ENCODE results near the gene MDGA2.

The MDGA2 gene

DNA sequence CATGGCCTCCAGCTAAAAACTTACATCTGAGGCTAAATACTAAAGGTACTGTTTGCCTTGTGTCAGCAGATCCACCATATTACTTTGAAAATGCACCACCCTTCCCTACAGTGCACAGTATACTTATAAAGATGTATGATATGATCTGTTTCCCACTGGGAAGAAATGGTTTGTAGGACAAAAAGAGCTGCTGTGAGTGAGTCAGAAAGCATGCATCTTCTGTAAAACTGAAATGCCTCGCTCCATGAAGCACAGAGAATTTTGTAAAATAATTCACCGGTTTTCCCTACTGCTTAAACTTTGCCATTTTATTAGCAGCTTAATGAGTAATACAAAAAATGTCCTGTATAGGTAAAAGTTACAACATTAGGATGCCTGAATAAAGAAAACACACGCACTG, 68.8 kb downstream of the MDGA2 start:
- DNase-seq = no peak

GRCh38 chr14:47596860-47597259, 78.5 kb downstream of the MDGA2 start:
- no peak for DNase-seq

GRCh38 chr14:47596232-47596631, 79.2 kb downstream of the MDGA2 start:
- DNase-seq = no peak

DNA sequence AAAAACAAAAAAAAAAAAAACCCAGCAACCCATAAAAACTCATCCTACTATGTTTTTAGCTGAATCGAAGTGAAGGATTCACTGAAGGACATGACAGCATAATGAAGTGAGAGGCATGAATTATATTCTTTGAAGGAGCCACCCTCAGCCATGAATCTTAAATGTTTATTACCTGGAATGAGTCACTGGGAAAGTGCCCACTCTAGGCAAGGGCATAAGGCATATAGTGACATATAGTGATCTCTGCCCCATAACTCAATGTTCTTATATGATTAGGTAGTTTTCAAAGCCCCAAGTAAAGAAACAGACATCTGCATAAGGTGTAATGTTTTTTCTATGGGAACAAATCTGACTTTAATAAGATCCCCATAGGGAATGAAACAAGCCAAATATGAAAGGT, 79.9 kb downstream of the MDGA2 start:
- no peak for DNase-seq

DNA sequence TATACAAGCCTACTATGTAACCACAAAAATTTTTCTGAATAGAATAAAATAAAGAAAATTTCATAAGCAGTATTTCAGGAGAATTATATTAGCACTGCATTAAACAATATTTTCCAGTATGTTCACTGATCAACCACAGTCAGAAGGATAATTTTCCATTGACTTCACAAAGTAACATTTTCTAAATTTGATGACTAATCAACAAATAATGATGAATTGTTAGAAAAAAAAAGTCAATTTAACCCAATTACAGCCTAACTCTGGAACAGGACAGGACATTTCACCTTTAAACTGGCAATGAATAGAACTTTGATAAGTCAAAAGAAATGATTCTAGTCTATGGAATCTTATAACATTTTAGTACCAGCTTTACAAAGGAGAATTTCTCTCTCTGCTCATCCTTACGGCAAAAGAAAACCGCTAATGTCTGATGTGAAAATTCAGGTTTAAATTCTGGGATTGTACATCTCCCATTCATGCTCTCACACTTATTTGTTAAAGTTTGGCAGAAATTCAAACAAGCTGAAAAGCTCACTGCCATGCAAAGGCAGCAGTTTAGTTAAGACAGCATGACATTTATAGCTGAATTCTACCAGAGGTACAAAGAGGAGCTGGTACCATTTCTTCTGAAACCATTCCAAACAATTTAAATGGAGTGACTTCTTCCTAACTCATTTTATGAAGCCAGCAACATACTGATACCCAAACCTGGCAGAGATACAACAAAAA, 84.5 kb downstream of the MDGA2 start:
- no peak for DNase-seq

DNA sequence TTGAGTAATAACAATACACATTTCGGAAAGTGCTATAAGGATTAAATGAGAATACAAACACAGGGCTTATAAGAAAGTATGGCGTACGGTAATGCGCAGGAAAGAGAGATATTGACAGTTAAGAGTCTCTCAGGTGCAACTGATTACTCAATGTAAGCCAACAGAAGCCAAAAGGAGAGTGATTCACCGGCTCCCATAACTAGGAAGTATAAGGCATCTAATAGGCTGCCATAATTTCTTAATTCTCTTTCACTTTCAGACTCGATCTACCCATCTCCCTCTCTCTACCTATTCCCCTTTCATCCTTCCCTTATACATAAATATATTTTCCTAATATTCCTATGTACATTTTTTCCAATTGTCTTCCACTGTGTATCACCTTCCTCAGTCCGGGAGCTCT, 90.0 kb downstream of the MDGA2 start:
- DNase-seq = no peak

DNA sequence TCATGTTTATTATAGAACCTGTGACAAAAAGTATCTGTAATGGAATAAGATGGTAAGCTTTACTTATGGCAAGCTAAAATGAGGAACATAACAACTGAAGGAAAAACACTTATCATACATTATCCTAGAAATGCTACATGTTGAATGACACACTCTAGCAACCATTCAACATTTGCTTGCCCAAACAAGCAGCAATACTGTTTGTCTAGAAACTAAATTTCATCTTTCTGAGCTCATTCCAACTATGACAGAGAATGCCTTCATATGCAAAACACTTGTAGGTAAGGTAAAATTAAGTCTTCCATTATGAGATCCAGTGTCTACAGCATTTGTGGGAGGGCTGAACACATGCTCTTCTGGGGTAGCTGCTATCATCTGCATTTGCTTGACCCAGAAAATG, 108.1 kb downstream of the MDGA2 start:
- DNase-seq = no peak

DNA sequence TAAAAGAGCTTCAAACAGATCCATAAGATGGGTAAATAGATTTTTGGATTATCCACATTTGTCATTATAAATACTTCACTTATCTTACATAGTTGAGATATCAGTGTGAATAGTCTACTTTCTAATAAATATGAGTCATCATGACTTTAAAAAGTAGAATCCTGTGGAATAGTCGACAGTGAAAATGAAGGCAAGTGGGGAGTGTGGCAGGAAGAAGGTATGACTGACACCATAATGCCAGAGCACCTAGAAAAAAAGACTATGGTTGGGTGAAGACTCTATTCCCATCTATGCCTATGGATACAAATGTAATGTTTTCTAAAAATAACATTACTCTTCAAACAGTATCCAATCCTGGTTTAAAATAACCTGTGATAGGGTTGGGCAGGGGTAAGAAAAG, 117.5 kb downstream of the MDGA2 start:
- no peak for DNase-seq

GRCh38 chr14:47555333-47555732, 120.1 kb downstream of the MDGA2 start:
- no peak for DNase-seq

DNA sequence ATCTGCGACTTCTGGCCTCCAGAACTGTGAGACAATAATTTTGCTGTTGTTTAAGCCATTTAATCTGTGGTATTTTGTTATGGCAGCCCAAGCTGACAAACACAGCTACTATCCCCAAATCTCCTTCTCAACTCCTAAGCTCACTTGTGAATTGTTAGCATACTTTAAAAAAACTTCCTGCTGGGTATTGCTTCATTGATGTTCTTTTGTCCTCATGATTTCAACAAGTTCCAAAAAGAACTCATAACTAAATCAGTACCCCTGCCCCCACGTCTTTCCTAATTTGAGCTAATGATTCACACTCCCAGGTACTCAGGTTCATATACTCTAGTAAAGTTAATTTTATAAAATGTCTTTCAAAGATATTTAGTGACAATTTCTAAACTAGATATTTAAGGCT, 125.5 kb downstream of the MDGA2 start:
- DNase-seq = no peak

- DNase-seq = no peak
Measured at GRCh38 chr14:47543459-47543858, 131.9 kb downstream of the MDGA2 start.

GRCh38 chr14:47541662-47542061, 133.7 kb downstream of the MDGA2 start:
- no peak for DNase-seq

GRCh38 chr14:47539031-47539461, 136.4 kb downstream of the MDGA2 start:
- DNase-seq = no peak

- DNase-seq = no peak
Measured at GRCh38 chr14:47536341-47536740, 139.1 kb downstream of the MDGA2 start.

DNA sequence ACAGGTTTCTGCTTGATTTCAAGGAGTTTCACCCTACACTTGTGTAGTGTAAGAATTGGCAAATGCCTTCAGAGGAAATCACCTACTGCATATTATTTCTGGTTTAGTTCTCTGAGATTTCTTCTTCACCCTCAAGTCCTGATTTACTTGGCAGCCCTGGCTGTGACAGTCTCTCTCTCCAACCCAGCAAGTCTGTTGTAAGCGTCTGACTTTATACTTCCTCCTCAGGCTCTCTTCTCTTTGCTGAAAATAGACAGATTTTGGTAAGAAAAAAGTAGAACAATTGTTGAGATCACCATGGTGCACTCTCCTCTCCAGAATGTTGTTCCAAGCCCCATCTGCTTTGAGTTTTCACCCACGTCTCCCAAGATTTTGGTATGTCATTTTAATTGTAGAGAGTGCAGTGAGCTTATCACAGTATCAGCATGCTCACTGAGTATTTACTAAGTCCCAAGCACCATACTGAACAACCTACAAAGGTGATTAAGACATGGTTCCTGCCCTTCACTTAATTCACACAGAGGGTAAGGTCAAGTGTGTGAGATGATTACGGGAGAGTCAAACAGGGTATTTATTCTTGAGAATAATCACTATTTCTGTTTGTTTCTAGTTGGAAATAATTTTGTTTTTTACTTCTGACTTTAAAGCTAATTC, 148.7 kb downstream of the MDGA2 start:
- DNase-seq = no peak

DNA sequence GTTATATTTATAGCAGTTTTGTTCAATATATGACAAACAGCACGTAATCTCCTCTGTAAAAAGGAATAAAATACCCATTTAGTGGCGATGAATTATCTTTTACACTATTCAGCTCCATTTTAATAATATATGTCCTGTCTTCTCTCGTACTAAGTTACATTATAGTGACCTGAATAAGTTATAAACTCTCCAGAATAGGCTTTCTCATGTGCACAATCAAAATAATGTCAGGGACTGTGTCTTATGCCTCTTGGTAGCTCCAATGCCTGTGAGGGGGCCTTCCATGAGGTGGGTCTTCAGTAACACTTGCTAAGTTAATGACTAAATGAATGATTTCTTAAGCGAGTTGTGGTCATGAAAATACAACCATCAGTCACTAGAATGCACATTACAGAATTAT, 150.9 kb downstream of the MDGA2 start:
- no peak for DNase-seq

DNA sequence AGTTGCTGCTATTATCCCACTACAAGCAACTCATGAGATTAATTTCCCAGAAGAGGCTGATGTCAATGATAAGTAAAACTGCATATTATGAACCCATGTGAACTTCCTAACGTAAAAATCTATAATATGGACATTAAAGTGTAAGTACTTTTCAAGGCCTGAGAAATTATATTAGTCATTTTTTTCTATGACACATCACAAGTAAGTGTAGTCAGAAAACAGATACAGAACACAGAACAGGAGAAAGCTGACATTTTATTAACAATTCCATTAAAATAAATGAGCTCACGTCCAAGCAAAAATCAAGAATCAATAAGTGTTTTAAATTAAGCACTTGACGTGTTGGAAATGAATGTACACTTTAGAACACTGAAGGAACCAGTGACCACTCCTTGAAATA, 155.0 kb downstream of the MDGA2 start:
- DNase-seq = no peak

DNA sequence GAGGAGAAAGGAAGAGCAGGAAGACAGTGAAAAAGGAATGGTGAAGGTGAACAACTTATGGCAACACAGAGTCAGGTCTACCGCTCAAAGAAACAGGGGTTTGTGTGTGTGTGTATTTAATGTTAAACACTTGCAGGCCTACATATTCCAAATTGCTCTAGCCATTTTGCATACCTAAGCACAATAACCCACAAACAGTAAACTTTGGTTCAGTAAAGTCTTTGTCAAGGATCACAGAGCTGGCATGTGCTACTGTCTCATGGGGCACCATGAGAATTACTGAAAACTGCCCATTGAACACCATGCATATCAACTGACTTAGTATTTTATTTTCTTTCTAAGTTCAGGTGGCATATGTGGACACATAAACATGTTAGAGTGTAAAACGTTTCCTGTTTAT, 163.6 kb downstream of the MDGA2 start:
- DNase-seq = no peak

- no peak for DNase-seq
Measured at GRCh38 chr14:47509957-47510356, 165.4 kb downstream of the MDGA2 start.

- no peak for DNase-seq
Measured at GRCh38 chr14:47507861-47508260, 167.5 kb downstream of the MDGA2 start.

DNA sequence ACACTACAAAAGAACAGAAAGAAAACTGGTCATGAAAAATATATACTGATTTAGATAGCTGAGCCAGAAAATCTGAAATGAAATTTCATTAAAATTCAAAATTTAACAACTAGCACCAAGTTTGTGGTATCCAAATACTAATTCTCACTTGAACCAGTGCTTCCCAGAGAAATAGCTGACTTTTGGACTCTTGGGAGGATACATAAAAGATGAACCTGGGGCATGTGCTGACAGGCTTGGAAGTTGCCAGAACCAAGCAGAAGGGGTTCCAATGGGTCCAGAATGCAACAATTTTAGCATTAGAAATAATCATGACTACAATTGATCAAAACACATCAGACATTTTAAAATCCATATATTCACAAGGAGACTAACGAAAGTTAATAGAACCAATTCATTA, 175.0 kb downstream of the MDGA2 start:
- DNase-seq = no peak

- no peak for DNase-seq
Measured at GRCh38 chr14:47490766-47491165, 184.6 kb downstream of the MDGA2 start.

- DNase-seq = no peak
Measured at GRCh38 chr14:47490353-47490752, 185.1 kb downstream of the MDGA2 start.

GRCh38 chr14:47485421-47485820, 190.0 kb downstream of the MDGA2 start:
- no peak for DNase-seq

DNA sequence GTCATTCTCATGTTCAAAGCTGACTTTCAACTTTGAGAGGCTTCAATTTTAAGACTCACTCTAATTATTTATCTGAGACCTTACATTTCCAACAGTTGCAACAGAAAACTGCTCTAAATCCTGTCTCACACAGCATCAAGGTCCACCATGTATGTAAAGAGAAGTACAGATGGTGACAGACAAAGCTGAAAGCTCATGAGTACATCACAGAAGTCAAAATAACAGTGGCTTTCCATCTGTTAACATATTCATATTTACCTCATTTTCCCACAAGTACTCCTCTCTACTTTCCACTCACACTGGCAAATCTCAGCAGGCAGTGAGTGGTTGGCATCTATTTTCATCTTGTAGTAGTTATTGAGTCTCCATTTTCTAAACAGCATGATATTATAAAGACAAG, 192.0 kb downstream of the MDGA2 start:
- no peak for DNase-seq

Data from NCI-H2227 treated with DMSO at 0.1 percent for 48 hours (cell line).